ENCODE results near the gene NRG3.

DNA sequence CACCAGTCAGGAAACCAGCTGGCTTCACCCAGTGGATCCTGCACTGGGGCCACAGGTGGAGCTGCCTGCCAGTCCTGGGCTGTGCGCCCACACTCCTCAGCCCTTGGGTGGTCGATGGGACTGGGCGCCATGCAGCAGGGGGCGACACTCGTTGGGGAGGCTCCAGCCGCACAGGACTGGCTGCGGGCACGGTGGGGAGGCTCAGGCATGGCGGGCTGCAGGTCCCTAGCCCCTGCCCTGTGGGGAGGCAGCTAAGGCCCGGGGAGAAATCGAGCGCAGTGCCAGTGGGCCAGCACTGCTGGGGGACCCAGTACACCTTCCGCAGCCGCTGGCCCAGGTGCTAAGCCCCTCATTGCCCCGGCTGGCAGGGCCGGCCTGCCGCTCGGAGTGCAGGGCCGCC, 12.4 kb upstream of the NRG3 start:
- no peak for TF ChIP-seq CTCF (IDR thresholded peaks at IDR 0.05)
- no peak for TF ChIP-seq EP300 (IDR thresholded peaks at IDR 0.05; ENCODE audit: low read depth)

All from transverse colon (tissue), 3 donors.